HCT116 (cell line): ENCODE results near the gene SLC66A1. TPM values are rescaled to one million over a fixed set of nuclear protein-coding genes. Genes with fewer than 3 reads are reported as not detected.

ENCODE experiments used
- ATAC-seq: fragments of 200-7000 bp; cut with Tn5 transposase; 2 replicates; pipeline ENCODE4 v1.9.1; 2020; ENCODE audit warnings: mild to moderate bottlenecking, moderate library complexity
- BruUV-seq: library from RNA; stranded (reverse); fragments of 400-500 nt; replicated peaks from 2 replicates; lab custom pipeline; 2021; lab: Mats Ljungman, UMichigan
- CTCF ChIA-PET: fragments of 300-600 bp; sonication (Branson Sonifier 250); formaldehyde crosslinking; loops from one replicate; lab custom pipeline; 2021; ENCODE audit warnings: antibody characterized with exemption; lab: Charles Lee
- POLR2A ChIA-PET: fragments of 300-600, 350-600 bp; sonication (Branson Sonifier 250); formaldehyde crosslinking; loops from one replicate; lab custom pipeline; 2021; ENCODE audit warnings: antibody characterized with exemption; lab: Charles Lee
- RAD21 ChIA-PET, 2 experiments: fragments of 300-600 bp; sonication (Branson Sonifier 250); formaldehyde crosslinking; loops; one replicate each; lab custom pipeline; 2023; ENCODE audit warnings: low total read pairs in 2 of 2; ENCODE audit not compliant: uncharacterized antibody in 2 of 2, unreplicated experiment in 2 of 2, low non-redundant PET in 1 of 2; lab: Charles Lee
- DNase-seq: peaks from one replicate; pipeline ENCODE4 v3.0.0-alpha.2; 2010; ENCODE audit warnings: low read depth, low spot score
- H2AFZ ChIP-seq: fragments of 200-600 bp; shearing (Covaris generic), sonication (generic); 2 replicates; pipeline ENCODE4 v1.6.1; 2017; ENCODE audit warnings: low read depth, mixed run types, mixed read lengths, antibody characterized with exemption, low read length; ENCODE audit not compliant: poor library complexity, severe bottlenecking
- H3K27ac ChIP-seq: 2 replicates; pipeline ENCODE4 v1.5.1; 2012; ENCODE audit warnings: low read depth, low read length
- H3K27me3 ChIP-seq: fragments of 200-600 bp; sonication (generic); 2 replicates; pipeline ENCODE4 v1.6.1; 2016; ENCODE audit warnings: mixed run types, low read length, mixed read lengths; ENCODE audit not compliant: insufficient read depth
- H3K36me3 ChIP-seq, 2 experiments: fragments of 200-500 bp in 1 of 2; fragments of 200-600 bp in 1 of 2; sonication (Bioruptor generic) in 1 of 2; sonication (generic) in 1 of 2; 2 replicates each; pipeline versions ENCODE4 v1.5.1 to v1.6.1; 2014 to 2016; ENCODE audit warnings: low read length in 2 of 2, inconsistent platforms in 1 of 2, mixed read lengths in 1 of 2, mixed run types in 1 of 2; ENCODE audit not compliant: insufficient read depth in 2 of 2, control insufficient read depth in 1 of 2
- H3K4me1 ChIP-seq, 2 experiments: fragments of 200-600 bp in 1 of 2; sonication (generic) in 1 of 2; 2 replicates each; pipeline versions ENCODE4 v1.5.1 to v1.6.1; 2012 to 2017; ENCODE audit warnings: low read length in 2 of 2, inconsistent platforms in 1 of 2, mild to moderate bottlenecking in 1 of 2, mixed read lengths in 1 of 2, mixed run types in 1 of 2, moderate library complexity in 1 of 2; ENCODE audit not compliant: insufficient read depth in 2 of 2, control insufficient read depth in 1 of 2
- H3K4me2 ChIP-seq: fragments of 200-600 bp; sonication (generic); 2 replicates; pipeline ENCODE4 v1.6.1; 2017; ENCODE audit warnings: mixed run types, low read length, mixed read lengths
- H3K4me3 ChIP-seq, 2 experiments: fragments of 200-600 bp in 1 of 2; sonication (generic) in 1 of 2; replicated peaks in 1 of 2; 2 replicates each; pipeline ENCODE4 v1.5.1; 2011 to 2016; ENCODE audit warnings: low read length in 2 of 2, control low read depth in 1 of 2, low read depth in 1 of 2, mild to moderate bottlenecking in 1 of 2, mixed read lengths in 1 of 2, mixed run types in 1 of 2
- H3K79me2 ChIP-seq: fragments of 200-600 bp; sonication (generic); 2 replicates; pipeline ENCODE4 v1.6.1; 2017; ENCODE audit warnings: mild to moderate bottlenecking, mixed run types, low read length, moderate library complexity, mixed read lengths; ENCODE audit not compliant: insufficient read depth
- H3K9ac ChIP-seq: fragments of 200-600 bp; sonication (generic); 2 replicates; pipeline ENCODE4 v1.6.1; 2016; ENCODE audit warnings: low read length, mixed read lengths
- H3K9me2 ChIP-seq: fragments of 200-600 bp; sonication (generic), shearing (Covaris generic); 2 replicates; pipeline ENCODE4 v1.6.1; 2017; ENCODE audit warnings: mixed run types, mild to moderate bottlenecking, moderate library complexity; ENCODE audit not compliant: insufficient read depth
- H3K9me3 ChIP-seq, 2 experiments: fragments of 200-500 bp in 1 of 2; fragments of 200-600 bp in 1 of 2; sonication (Bioruptor generic) in 1 of 2; sonication (generic) in 1 of 2; 2 replicates each; pipeline ENCODE4 v1.6.1; 2014 to 2017; ENCODE audit warnings: low read length in 2 of 2, mixed read lengths in 2 of 2, inconsistent platforms in 1 of 2, low read depth in 1 of 2, mild to moderate bottlenecking in 1 of 2, mixed run types in 1 of 2, moderate library complexity in 1 of 2; ENCODE audit not compliant: control insufficient read depth in 1 of 2, insufficient read depth in 1 of 2
- H4K20me1 ChIP-seq: fragments of 200-600 bp; sonication (generic), shearing (Covaris generic); 2 replicates; pipeline ENCODE4 v1.6.1; 2017; ENCODE audit warnings: mixed run types, mild to moderate bottlenecking, moderate library complexity; ENCODE audit not compliant: insufficient read depth
- CBX3 ChIP-seq: IDR thresholded peaks from 2 replicates; pipeline ENCODE4 v1.6.1; 2012; ENCODE audit warnings: low read depth
- CEBPB ChIP-seq: IDR thresholded peaks from 2 replicates; pipeline ENCODE4 v1.6.1; 2012; ENCODE audit warnings: low read depth
- EZH2phosphoT487 ChIP-seq: fragments of 200-600 bp; IDR thresholded peaks from 2 replicates; pipeline ENCODE4 v1.6.1; 2018; ENCODE audit warnings: antibody characterized with exemption, borderline replicate concordance
- FOSL1 ChIP-seq: IDR thresholded peaks from 2 replicates; pipeline ENCODE4 v1.6.1; 2012; ENCODE audit warnings: low read depth
- JUND ChIP-seq: IDR thresholded peaks from 2 replicates; pipeline ENCODE4 v1.6.1; 2012
- POLR2A ChIP-seq: IDR thresholded peaks from 2 replicates; pipeline ENCODE4 v1.7.0; 2011; ENCODE audit warnings: borderline replicate concordance; ENCODE audit not compliant: insufficient read depth, insufficient read length; ENCODE audit errors: extremely low read depth
- POLR2AphosphoS5 ChIP-seq: IDR thresholded peaks from 2 replicates; pipeline ENCODE4 v1.6.1; 2011; ENCODE audit warnings: mild to moderate bottlenecking, low read depth, low read length, moderate library complexity
- SIN3A ChIP-seq: IDR thresholded peaks from 2 replicates; pipeline ENCODE4 v1.6.1; 2012; ENCODE audit warnings: low read depth
- SP1 ChIP-seq: IDR thresholded peaks from 2 replicates; pipeline ENCODE4 v1.6.1; 2012; ENCODE audit warnings: low read depth
- SRF ChIP-seq: IDR thresholded peaks from 2 replicates; pipeline ENCODE4 v1.6.1; 2012; ENCODE audit warnings: low read depth
- TCF7L2 ChIP-seq: IDR thresholded peaks from 2 replicates; pipeline ENCODE4 v1.7.0; 2011; ENCODE audit warnings: borderline replicate concordance, inconsistent platforms; ENCODE audit not compliant: insufficient read depth, insufficient read length; ENCODE audit errors: extremely low read depth
- YY1 ChIP-seq: IDR thresholded peaks from 2 replicates; pipeline ENCODE4 v1.6.1; 2011; ENCODE audit warnings: low read length, low read depth, moderate library complexity, mild to moderate bottlenecking; ENCODE audit not compliant: insufficient replicate concordance; ENCODE audit errors: extremely low read depth
- ZFX ChIP-seq: fragments of 450-650 bp; IDR thresholded peaks from 2 replicates; pipeline ENCODE4 v1.6.1; 2017
- intact Hi-C: fragments of 100-400 bp; cut with micrococcal nuclease; formaldehyde crosslinking; loops from 2 replicates; pipeline ENCODE4 v1.10.0; 2022
- total RNA-seq: library from RNA; stranded (reverse); gene quantifications from one replicate; pipeline ENCODE4 v1.2.1, GENCODE V29; 2021; ENCODE audit not compliant: unreplicated experiment
- TF ChIP-seq, protein P1 (sequence below): IDR thresholded peaks from 2 replicates; pipeline ENCODE4 v1.6.1; 2011; ENCODE audit warnings: mild to moderate bottlenecking, low read length, moderate library complexity; ENCODE audit not compliant: insufficient replicate concordance; ENCODE audit errors: extremely low read depth
- TF ChIP-seq, protein P2 (sequence below): IDR thresholded peaks from 2 replicates; pipeline ENCODE4 v1.6.1; 2012
- TF ChIP-seq, protein P3 (sequence below): IDR thresholded peaks from 2 replicates; pipeline ENCODE4 v1.6.1; 2012; ENCODE audit warnings: low read depth

SLC66A1 gene
- total RNA-seq, 1 experiment from 2014 or later, result 11.1 TPM

DNA sequence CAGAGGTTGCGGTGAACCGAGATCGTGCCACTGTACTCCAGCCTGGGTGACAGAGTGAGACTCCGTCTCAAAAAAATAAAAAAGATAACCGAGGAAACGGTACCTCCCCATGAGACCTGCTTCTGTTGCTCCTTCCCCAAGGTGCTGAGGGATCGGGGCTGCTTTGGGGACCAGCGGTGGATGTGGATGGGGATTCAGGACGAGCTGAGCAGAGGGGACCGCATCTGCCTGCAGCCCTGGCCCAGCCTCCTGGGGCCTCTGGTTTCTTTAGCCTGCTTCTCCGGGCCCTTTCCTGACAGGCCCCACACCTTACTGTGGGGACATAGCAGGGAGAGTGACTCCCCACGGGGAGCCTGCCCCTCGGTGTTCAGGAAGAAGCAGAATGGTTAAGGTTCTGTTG, 17.1 kb downstream of the SLC66A1 start (continued):
- TF ChIP-seq YY1 (no peak), TCF7L2 (no peak), JUND (no peak), ZFX (no peak), FOSL1 (no peak), POLR2A (no peak)
- TF ChIP-seq, protein P1, sequence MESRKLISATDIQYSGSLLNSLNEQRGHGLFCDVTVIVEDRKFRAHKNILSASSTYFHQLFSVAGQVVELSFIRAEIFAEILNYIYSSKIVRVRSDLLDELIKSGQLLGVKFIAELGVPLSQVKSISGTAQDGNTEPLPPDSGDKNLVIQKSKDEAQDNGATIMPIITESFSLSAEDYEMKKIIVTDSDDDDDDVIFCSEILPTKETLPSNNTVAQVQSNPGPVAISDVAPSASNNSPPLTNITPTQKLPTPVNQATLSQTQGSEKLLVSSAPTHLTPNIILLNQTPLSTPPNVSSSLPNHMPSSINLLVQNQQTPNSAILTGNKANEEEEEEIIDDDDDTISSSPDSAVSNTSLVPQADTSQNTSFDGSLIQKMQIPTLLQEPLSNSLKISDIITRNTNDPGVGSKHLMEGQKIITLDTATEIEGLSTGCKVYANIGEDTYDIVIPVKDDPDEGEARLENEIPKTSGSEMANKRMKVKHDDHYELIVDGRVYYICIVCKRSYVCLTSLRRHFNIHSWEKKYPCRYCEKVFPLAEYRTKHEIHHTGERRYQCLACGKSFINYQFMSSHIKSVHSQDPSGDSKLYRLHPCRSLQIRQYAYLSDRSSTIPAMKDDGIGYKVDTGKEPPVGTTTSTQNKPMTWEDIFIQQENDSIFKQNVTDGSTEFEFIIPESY, result no peak

DNA sequence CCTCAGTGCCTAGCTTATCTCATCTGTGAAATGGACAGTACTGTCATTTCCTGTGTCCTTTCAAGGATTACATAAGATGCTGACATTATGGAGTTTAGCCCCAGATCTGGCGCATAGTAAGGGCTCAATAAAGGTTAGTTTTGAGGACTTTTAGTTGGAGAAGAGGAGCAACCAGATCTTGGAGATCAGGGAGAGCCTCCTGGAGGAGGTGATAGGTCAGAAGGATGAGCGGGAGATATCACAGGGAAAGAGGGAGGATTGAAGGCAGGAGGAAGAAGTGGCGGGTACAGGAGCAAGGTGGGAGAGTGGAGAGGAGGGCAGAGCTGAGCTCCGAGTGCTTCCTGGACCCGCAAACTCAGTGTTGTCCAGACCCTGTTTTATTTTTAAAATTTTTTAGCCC, 17.5 kb downstream of the SLC66A1 start:
- RAD21 ChIA-PET, result no interaction called here
- Histone ChIP-seq H3K4me2 (no peak overlapping the region), H4K20me1 (no peaks in the 10 kb centered on the region), H3K27me3 (no peaks in the 10 kb centered on the region)
- no TSS peak for BruUV-seq
- intact Hi-C loops, result no loop called here
- TF ChIP-seq, protein P2, sequence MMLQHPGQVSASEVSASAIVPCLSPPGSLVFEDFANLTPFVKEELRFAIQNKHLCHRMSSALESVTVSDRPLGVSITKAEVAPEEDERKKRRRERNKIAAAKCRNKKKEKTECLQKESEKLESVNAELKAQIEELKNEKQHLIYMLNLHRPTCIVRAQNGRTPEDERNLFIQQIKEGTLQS, result no peak
- TF ChIP-seq POLR2A (no peak), SRF (no peak), POLR2AphosphoS5 (no peak), SP1 (no peak), SIN3A (no peak), CEBPB (no peak), CBX3 (no peak), EZH2phosphoT487 (no peak)
- TF ChIP-seq, protein P1, result no peak
- TF ChIP-seq, protein P3, sequence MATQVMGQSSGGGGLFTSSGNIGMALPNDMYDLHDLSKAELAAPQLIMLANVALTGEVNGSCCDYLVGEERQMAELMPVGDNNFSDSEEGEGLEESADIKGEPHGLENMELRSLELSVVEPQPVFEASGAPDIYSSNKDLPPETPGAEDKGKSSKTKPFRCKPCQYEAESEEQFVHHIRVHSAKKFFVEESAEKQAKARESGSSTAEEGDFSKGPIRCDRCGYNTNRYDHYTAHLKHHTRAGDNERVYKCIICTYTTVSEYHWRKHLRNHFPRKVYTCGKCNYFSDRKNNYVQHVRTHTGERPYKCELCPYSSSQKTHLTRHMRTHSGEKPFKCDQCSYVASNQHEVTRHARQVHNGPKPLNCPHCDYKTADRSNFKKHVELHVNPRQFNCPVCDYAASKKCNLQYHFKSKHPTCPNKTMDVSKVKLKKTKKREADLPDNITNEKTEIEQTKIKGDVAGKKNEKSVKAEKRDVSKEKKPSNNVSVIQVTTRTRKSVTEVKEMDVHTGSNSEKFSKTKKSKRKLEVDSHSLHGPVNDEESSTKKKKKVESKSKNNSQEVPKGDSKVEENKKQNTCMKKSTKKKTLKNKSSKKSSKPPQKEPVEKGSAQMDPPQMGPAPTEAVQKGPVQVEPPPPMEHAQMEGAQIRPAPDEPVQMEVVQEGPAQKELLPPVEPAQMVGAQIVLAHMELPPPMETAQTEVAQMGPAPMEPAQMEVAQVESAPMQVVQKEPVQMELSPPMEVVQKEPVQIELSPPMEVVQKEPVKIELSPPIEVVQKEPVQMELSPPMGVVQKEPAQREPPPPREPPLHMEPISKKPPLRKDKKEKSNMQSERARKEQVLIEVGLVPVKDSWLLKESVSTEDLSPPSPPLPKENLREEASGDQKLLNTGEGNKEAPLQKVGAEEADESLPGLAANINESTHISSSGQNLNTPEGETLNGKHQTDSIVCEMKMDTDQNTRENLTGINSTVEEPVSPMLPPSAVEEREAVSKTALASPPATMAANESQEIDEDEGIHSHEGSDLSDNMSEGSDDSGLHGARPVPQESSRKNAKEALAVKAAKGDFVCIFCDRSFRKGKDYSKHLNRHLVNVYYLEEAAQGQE, result no peak
- TF ChIP-seq, all 23 proteins: peak for 0
- Histone ChIP-seq H3K9ac (no peak overlapping the region), H3K9me3 (no peaks in the 10 kb centered on the region), H3K36me3 (no peaks in the 10 kb centered on the region; a peak in 1 of 4 replicates), H3K27ac (no peak overlapping the region), H3K9me2 (no peaks in the 10 kb centered on the region), H3K4me3 (no peak overlapping the region), H3K4me1 (peaks cover 3 to 13% of the 10 kb centered on the region in 2 experiments), H2AFZ (no peak overlapping the region), H3K79me2 (no peaks in the 10 kb centered on the region)
- DNase-seq (no peak), ATAC-seq (no peak)
- ChIA-PET POLR2A (no interaction called here), CTCF (no interaction called here)
